ENCODE data around the gene ENGASE. TPM values are rescaled to one million over a fixed set of nuclear protein-coding genes. Genes with fewer than 3 reads are reported as not detected.

ENGASE gene
- total RNA-seq, 1 experiment from 2014 or later = 58.0 TPM

GRCh38 chr17:79090443-79091225 is 16.0 kb downstream of the ENGASE start:
- H3K9me3 Mint-ChIP-seq (ENCODE audit: low read depth, unreplicated experiment) = no peaks in the 10 kb centered on the region
- BruUV-seq (replicated peaks) = no TSS peak
- H3K4me3 Mint-ChIP-seq (ENCODE audit: low read depth, unreplicated experiment) = no peak overlapping the region
- H3K36me3 Mint-ChIP-seq (ENCODE audit: insufficient read depth, unreplicated experiment) = peaks cover 23% of the 10 kb centered on the region
- no peaks in the 10 kb centered on the region for H3K4me1 Mint-ChIP-seq (ENCODE audit: low read depth, unreplicated experiment)
- CTCF ChIA-PET = interaction anchor here (0.6 to 1.2 kb wide), 2 partner anchors 181 to 303 kb away, joined by 3 read pairs; no protein-coding TSS in a partner anchor
- TF ChIP-seq, protein P1, sequence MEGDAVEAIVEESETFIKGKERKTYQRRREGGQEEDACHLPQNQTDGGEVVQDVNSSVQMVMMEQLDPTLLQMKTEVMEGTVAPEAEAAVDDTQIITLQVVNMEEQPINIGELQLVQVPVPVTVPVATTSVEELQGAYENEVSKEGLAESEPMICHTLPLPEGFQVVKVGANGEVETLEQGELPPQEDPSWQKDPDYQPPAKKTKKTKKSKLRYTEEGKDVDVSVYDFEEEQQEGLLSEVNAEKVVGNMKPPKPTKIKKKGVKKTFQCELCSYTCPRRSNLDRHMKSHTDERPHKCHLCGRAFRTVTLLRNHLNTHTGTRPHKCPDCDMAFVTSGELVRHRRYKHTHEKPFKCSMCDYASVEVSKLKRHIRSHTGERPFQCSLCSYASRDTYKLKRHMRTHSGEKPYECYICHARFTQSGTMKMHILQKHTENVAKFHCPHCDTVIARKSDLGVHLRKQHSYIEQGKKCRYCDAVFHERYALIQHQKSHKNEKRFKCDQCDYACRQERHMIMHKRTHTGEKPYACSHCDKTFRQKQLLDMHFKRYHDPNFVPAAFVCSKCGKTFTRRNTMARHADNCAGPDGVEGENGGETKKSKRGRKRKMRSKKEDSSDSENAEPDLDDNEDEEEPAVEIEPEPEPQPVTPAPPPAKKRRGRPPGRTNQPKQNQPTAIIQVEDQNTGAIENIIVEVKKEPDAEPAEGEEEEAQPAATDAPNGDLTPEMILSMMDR (IDR thresholded peaks at IDR 0.05; ENCODE audit: unreplicated experiment) = no peak
- peak overlapping the region; percentile 56 for H3K27ac Mint-ChIP-seq (ENCODE audit: unreplicated experiment)
- peaks cover 40% of the 10 kb centered on the region for H3K27me3 Mint-ChIP-seq (ENCODE audit: unreplicated experiment)
- intact Hi-C loops (cut with micrococcal nuclease; ENCODE audit: unreplicated experiment) = no loop called here
- no peak for DNase-seq

DNA sequence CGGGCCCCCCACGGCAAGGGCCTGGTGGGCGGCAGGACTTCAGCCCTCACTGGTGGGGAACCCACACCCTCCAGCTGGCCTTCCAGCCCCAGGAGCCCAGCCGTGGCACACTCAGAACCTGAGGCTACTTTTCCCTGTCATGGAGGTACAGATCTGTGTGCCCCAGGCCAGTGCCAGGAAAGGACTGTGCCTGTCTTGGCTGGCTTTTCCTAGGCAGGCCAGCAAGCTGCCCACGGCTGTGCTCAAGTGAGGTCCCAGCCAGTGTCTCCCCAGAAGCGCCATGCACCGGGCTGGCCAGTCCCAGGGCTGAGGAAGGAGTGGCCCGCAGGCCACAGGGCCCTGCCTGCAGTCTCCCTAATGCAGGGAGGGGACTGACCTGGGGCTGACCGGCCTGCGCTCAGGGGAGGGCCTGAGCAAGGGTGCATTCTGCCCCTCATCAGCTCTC is 16.6 kb downstream of the ENGASE start:
- intact Hi-C loops (cut with micrococcal nuclease; ENCODE audit: unreplicated experiment) = no loop called here
- TF ChIP-seq, protein P1 (IDR thresholded peaks at IDR 0.05; ENCODE audit: unreplicated experiment) = no peak
- no peak overlapping the region for H3K27ac Mint-ChIP-seq (ENCODE audit: unreplicated experiment)
- H3K27me3 Mint-ChIP-seq (ENCODE audit: unreplicated experiment) = peaks cover 46% of the 10 kb centered on the region
- no peak for DNase-seq
- H3K9me3 Mint-ChIP-seq (ENCODE audit: low read depth, unreplicated experiment) = no peaks in the 10 kb centered on the region
- H3K4me3 Mint-ChIP-seq (ENCODE audit: low read depth, unreplicated experiment) = no peak overlapping the region
- CTCF ChIA-PET = no interaction called here
- peaks cover 23% of the 10 kb centered on the region for H3K36me3 Mint-ChIP-seq (ENCODE audit: insufficient read depth, unreplicated experiment)
- no peaks in the 10 kb centered on the region for H3K4me1 Mint-ChIP-seq (ENCODE audit: low read depth, unreplicated experiment)
- no TSS peak for BruUV-seq (replicated peaks)

- BruUV-seq (replicated peaks) = no TSS peak
- no peak for DNase-seq
- CTCF ChIA-PET = interaction anchor here (2.3 kb wide), 1 partner anchor 299 kb away, joined by 7 read pairs; no protein-coding TSS in a partner anchor
- H3K4me1 Mint-ChIP-seq (ENCODE audit: low read depth, unreplicated experiment) = no peaks in the 10 kb centered on the region
- TF ChIP-seq, protein P1 (IDR thresholded peaks at IDR 0.05; ENCODE audit: unreplicated experiment) = no peak
- no peaks in the 10 kb centered on the region for H3K9me3 Mint-ChIP-seq (ENCODE audit: low read depth, unreplicated experiment)
- H3K4me3 Mint-ChIP-seq (ENCODE audit: low read depth, unreplicated experiment) = no peak overlapping the region
- H3K36me3 Mint-ChIP-seq (ENCODE audit: insufficient read depth, unreplicated experiment) = peaks cover 18% of the 10 kb centered on the region
- peak overlapping the region; percentile 10 for H3K27ac Mint-ChIP-seq (ENCODE audit: unreplicated experiment)
- peaks cover 59% of the 10 kb centered on the region for H3K27me3 Mint-ChIP-seq (ENCODE audit: unreplicated experiment)
- intact Hi-C loops (cut with micrococcal nuclease; ENCODE audit: unreplicated experiment) = no loop called here
Measured at GRCh38 chr17:79092567-79092966, 17.9 kb downstream of the ENGASE start.

GRCh38 chr17:79093270-79093669 is 18.6 kb downstream of the ENGASE start:
- no peak overlapping the region for H3K4me3 Mint-ChIP-seq (ENCODE audit: low read depth, unreplicated experiment)
- H3K4me1 Mint-ChIP-seq (ENCODE audit: low read depth, unreplicated experiment) = no peaks in the 10 kb centered on the region
- no peaks in the 10 kb centered on the region for H3K9me3 Mint-ChIP-seq (ENCODE audit: low read depth, unreplicated experiment)
- CTCF ChIA-PET = interaction anchor here (0.7 to 2.3 kb wide), 4 partner anchors 114 to 757 kb away, joined by 4 to 7 read pairs (median 6); no protein-coding TSS in a partner anchor
- DNase-seq = no peak
- peaks cover 14% of the 10 kb centered on the region for H3K36me3 Mint-ChIP-seq (ENCODE audit: insufficient read depth, unreplicated experiment)
- intact Hi-C loops (cut with micrococcal nuclease; ENCODE audit: unreplicated experiment) = no loop called here
- TF ChIP-seq, protein P1 (IDR thresholded peaks at IDR 0.05; ENCODE audit: unreplicated experiment) = no peak
- no TSS peak for BruUV-seq (replicated peaks)
- no peak overlapping the region for H3K27ac Mint-ChIP-seq (ENCODE audit: unreplicated experiment)
- peaks cover 66% of the 10 kb centered on the region for H3K27me3 Mint-ChIP-seq (ENCODE audit: unreplicated experiment)
